ENCODE data around the gene AGR3.

- no peak for TF ChIP-seq CTCF (IDR thresholded peaks at IDR 0.05; ENCODE audit: poor library complexity)
- no peak for TF ChIP-seq EZH2 (IDR thresholded peaks at IDR 0.05; ENCODE audit: borderline replicate concordance)
These were observed 47.5 kb upstream of the AGR3 start for GRCh38 chr7:16929146-16929762.
